Loucy (cell line): ENCODE data around the gene CERS6.

Experiments
- H2AFZ ChIP-seq: fragments of 200-600 bp; sonication (generic); 2 replicates; pipeline ENCODE4 v1.6.0; 2016; ENCODE audit warnings: antibody characterized with exemption, mild to moderate bottlenecking, low read length, moderate library complexity
- H3F3A ChIP-seq: fragments of 200-600 bp; 2 replicates; pipeline ENCODE4 v1.6.0; 2016; ENCODE audit warnings: antibody characterized with exemption, low read depth, mild to moderate bottlenecking
- H3K27me3 ChIP-seq: fragments of 200-600 bp; sonication (generic); 2 replicates; pipeline ENCODE4 v1.6.1; 2014; ENCODE audit warnings: low read length, mild to moderate bottlenecking; ENCODE audit not compliant: insufficient read depth, poor library complexity, severe bottlenecking
- H3K36me3 ChIP-seq: fragments of 200-600 bp; sonication (generic); 2 replicates; pipeline ENCODE4 v1.6.1; 2016; ENCODE audit warnings: low read length; ENCODE audit not compliant: insufficient read depth
- H3K4me1 ChIP-seq: fragments of 200-600 bp; sonication (generic); 2 replicates; pipeline ENCODE4 v1.5.1; 2014; ENCODE audit warnings: low read length, mild to moderate bottlenecking; ENCODE audit not compliant: insufficient read depth, poor library complexity, severe bottlenecking
- H3K4me2 ChIP-seq: fragments of 200-600 bp; sonication (generic); 2 replicates; pipeline ENCODE4 v1.6.0; 2014; ENCODE audit warnings: antibody characterized with exemption, low read length, low read depth, mild to moderate bottlenecking; ENCODE audit not compliant: poor library complexity, severe bottlenecking
- H3K4me3 ChIP-seq: fragments of 200-600 bp; sonication (generic); 2 replicates; pipeline ENCODE4 v1.5.1; 2014; ENCODE audit warnings: low read length, mild to moderate bottlenecking, mixed read lengths; ENCODE audit not compliant: poor library complexity, severe bottlenecking
- H3K79me2 ChIP-seq: fragments of 200-600 bp; sonication (generic); 2 replicates; pipeline ENCODE4 v1.6.1; 2014; ENCODE audit warnings: low read length; ENCODE audit not compliant: insufficient read depth
- H3K9ac ChIP-seq: fragments of 200-600 bp; sonication (generic); 2 replicates; pipeline ENCODE4 v1.6.0; 2014; ENCODE audit warnings: mild to moderate bottlenecking, low read depth, low read length, moderate library complexity; ENCODE audit not compliant: poor library complexity, severe bottlenecking
- H3K9me2 ChIP-seq: fragments of 200-600 bp; sonication (generic); replicated peaks from 2 replicates; pipeline ENCODE4 v1.6.1; 2016; ENCODE audit warnings: low read depth, low read length, mixed read lengths
- H3K9me3 ChIP-seq: fragments of 200-600 bp; sonication (generic); 2 replicates; pipeline ENCODE4 v1.6.1; 2014; ENCODE audit warnings: mild to moderate bottlenecking, antibody characterized with exemption, low read length, low read depth; ENCODE audit not compliant: insufficient read depth
- H4K20me1 ChIP-seq: fragments of 200-600 bp; sonication (generic); 2 replicates; pipeline ENCODE4 v1.6.0; 2014; ENCODE audit warnings: antibody characterized with exemption, low read length, mild to moderate bottlenecking; ENCODE audit not compliant: insufficient read depth, poor library complexity, severe bottlenecking
- EZH2phosphoT487 ChIP-seq: fragments of 200-600 bp; IDR thresholded peaks from 2 replicates; pipeline ENCODE4 v1.6.1; 2018; ENCODE audit warnings: antibody characterized with exemption, mild to moderate bottlenecking, moderate library complexity, borderline replicate concordance
- TF ChIP-seq, protein P1 (sequence below): fragments of 200-600 bp; sonication (generic); conservative IDR thresholded peaks from 2 replicates; pipeline ENCODE4 v1.5.1; 2014; ENCODE audit warnings: mild to moderate bottlenecking, antibody characterized with exemption, low read length

The CERS6 gene

DNA sequence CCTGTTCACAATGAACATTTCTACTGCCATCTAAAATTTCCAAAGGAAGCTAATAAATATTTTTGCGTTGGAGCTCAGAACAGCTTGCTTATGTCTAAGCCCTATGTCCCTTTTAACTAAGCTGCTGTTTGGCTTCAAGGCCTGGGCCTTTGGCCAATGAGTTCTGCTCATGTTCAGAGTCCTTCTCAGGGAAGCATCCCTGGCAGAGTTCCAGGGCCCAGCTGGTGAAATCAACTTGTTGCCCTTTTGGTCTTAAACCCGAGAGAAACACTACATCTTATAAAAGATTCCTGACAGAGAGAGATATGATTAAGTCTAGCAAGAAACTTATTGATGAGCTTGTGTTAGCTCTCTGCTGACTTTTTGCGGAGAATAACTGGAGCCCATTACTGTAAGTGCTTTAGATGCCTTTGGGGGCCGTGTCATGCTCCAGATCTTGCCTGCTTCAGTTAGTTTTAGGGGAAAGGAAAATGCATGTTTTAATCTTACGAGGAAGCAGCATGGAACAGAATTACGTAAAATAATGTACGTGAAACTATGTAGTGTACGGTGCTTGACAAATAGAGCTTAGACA lies 243.9 kb downstream of the CERS6 start:
- no peaks in the 10 kb centered on the region for H3K9me2 ChIP-seq
- no peak overlapping the region for H3K4me2 ChIP-seq
- no peak overlapping the region for H3K9ac ChIP-seq
- no peak overlapping the region for H2AFZ ChIP-seq
- H3K4me1 ChIP-seq, result peaks cover 4% of the 10 kb centered on the region
- no peaks in the 10 kb centered on the region for H3K79me2 ChIP-seq
- no peaks in the 10 kb centered on the region for H3F3A ChIP-seq
- TF ChIP-seq EZH2phosphoT487, result no peak
- TF ChIP-seq, protein P1, sequence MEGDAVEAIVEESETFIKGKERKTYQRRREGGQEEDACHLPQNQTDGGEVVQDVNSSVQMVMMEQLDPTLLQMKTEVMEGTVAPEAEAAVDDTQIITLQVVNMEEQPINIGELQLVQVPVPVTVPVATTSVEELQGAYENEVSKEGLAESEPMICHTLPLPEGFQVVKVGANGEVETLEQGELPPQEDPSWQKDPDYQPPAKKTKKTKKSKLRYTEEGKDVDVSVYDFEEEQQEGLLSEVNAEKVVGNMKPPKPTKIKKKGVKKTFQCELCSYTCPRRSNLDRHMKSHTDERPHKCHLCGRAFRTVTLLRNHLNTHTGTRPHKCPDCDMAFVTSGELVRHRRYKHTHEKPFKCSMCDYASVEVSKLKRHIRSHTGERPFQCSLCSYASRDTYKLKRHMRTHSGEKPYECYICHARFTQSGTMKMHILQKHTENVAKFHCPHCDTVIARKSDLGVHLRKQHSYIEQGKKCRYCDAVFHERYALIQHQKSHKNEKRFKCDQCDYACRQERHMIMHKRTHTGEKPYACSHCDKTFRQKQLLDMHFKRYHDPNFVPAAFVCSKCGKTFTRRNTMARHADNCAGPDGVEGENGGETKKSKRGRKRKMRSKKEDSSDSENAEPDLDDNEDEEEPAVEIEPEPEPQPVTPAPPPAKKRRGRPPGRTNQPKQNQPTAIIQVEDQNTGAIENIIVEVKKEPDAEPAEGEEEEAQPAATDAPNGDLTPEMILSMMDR, result no peak
- H3K36me3 ChIP-seq, result peaks cover 43% of the 10 kb centered on the region
- no peak overlapping the region for H3K4me3 ChIP-seq
- no peaks in the 10 kb centered on the region for H4K20me1 ChIP-seq
- H3K27me3 ChIP-seq, result no peaks in the 10 kb centered on the region
- H3K9me3 ChIP-seq, result no peaks in the 10 kb centered on the region; the same call in 1 of the 2 replicates

DNA sequence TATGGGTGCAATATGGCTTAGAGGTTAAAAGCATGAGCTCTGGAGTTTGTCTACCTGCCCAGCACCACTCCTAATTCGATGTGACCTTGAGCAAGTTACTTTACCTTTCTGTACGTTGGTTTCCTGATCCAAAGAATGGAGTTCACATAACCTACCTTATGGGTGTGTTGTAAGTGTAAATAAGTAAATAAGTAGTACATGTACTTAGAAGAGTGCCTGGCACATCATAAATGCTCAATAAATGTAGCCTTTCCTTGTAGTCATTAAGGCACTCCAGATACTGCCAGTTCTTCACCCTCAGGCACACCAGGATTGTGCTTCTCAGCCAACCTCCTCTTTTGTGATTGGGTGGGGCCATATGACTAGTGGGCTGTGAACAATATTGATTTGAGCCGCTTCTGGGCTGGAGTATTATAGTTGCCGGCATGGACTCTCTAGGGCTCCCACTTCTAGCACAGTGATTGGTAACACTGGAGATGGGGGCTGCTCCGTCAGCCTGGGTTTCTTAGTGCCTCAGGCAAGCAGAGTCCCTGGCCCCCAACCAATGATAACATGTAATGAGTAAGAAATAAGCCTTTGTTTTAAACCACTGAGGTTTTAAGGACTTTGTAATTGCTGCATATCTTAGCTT lies 244.7 kb downstream of the CERS6 start:
- no peaks in the 10 kb centered on the region for H3K27me3 ChIP-seq
- H3K79me2 ChIP-seq, result no peaks in the 10 kb centered on the region
- no peak overlapping the region for H3K9ac ChIP-seq
- H3K9me3 ChIP-seq, result no peaks in the 10 kb centered on the region; the same call in 1 of the 2 replicates
- TF ChIP-seq, protein P1, result no peak
- no peak for TF ChIP-seq EZH2phosphoT487
- H4K20me1 ChIP-seq, result no peaks in the 10 kb centered on the region
- H3K4me2 ChIP-seq, result no peak overlapping the region
- H3F3A ChIP-seq, result no peaks in the 10 kb centered on the region
- no peaks in the 10 kb centered on the region for H3K4me1 ChIP-seq
- no peak overlapping the region for H2AFZ ChIP-seq
- no peak overlapping the region for H3K4me3 ChIP-seq
- H3K36me3 ChIP-seq, result peaks cover 35% of the 10 kb centered on the region
- no peaks in the 10 kb centered on the region for H3K9me2 ChIP-seq

DNA sequence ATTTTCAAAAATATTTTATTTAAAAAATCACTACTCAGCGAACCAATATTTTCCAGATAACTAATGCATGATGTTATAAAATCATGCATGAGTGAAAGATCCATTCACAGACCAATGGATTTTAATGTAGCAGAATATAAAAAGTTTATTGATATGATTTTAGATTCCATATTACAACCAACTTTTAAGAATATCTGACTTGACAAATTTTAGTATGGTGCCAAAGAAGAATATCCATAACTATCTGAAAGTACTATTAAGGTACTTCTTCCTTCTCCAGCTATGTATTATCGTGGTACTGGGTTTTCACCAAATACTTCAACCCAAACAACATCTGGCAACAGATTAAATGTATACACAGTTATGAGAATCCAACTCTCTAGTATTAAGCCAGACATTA lies 246.5 kb downstream of the CERS6 start:
- Histone ChIP-seq H3K9ac (no peak overlapping the region), H3F3A (no peaks in the 10 kb centered on the region), H3K36me3 (peaks cover 17% of the 10 kb centered on the region), H3K27me3 (no peaks in the 10 kb centered on the region), H3K4me3 (no peak overlapping the region), H3K79me2 (no peaks in the 10 kb centered on the region), H2AFZ (no peak overlapping the region), H3K9me2 (no peaks in the 10 kb centered on the region), H4K20me1 (no peaks in the 10 kb centered on the region), H3K9me3 (no peaks in the 10 kb centered on the region; the same call in 1 of the 2 replicates), H3K4me2 (no peak overlapping the region), H3K4me1 (no peaks in the 10 kb centered on the region)
- TF ChIP-seq, protein P1, result no peak
- no peak for TF ChIP-seq EZH2phosphoT487
